HEK293 (cell line): ENCODE measurements around the gene SNAPC5.

ENCODE experiments used
- CTCF ChIA-PET: fragments of 350-600 bp; formaldehyde crosslinking; extraction: SDS; loops from one replicate; lab custom pipeline; 2021; ENCODE audit warnings: antibody characterized with exemption; lab: Yijun Ruan, JAX
- POLR2A ChIA-PET: fragments of 300-600 bp; formaldehyde crosslinking; extraction: SDS; loops from one replicate; lab custom pipeline; 2020; ENCODE audit warnings: antibody characterized with exemption, inconsistent platforms; lab: Yijun Ruan, JAX
- H3K27ac ChIP-seq: fragments of 200-500 bp; sonication (Bioruptor generic); 2 replicates; pipeline ENCODE4 v1.5.1; 2014; ENCODE audit warnings: low read depth, low read length, control low read depth, inconsistent platforms; ENCODE audit errors: extremely low read depth
- H3K36me3 ChIP-seq, 2 experiments: fragments of 200-500 bp in 1 of 2; sonication (Bioruptor generic) in 1 of 2; 1 replicate in 1 of 2; 2 replicates in 1 of 2; pipeline ENCODE4 v1.5.1; 2014 to 2017; ENCODE audit warnings: inconsistent platforms in 2 of 2, low read length in 2 of 2; ENCODE audit not compliant: control insufficient read depth in 2 of 2, insufficient read depth in 1 of 2
- H3K4me1 ChIP-seq: fragments of 200-500 bp; sonication (Bioruptor generic); 2 replicates; pipeline ENCODE4 v1.5.1; 2014; ENCODE audit warnings: mild to moderate bottlenecking, low read length, inconsistent platforms; ENCODE audit not compliant: control insufficient read depth, insufficient read depth
- H3K4me3 ChIP-seq: 2 replicates; pipeline ENCODE4 v1.5.1; 2011; ENCODE audit warnings: low read depth, mild to moderate bottlenecking, control low read depth, low read length, moderate library complexity
- H3K9me3 ChIP-seq: fragments of 200-500 bp; sonication (Bioruptor generic); 2 replicates; pipeline ENCODE4 v1.5.1; 2014; ENCODE audit warnings: low read depth, low read length, inconsistent platforms; ENCODE audit not compliant: control insufficient read depth, insufficient read depth
- ATF2 ChIP-seq: fragments of 450-650 bp; formaldehyde crosslinking; IDR thresholded peaks from 2 replicates; pipeline ENCODE4 v1.5.1; 2016; ENCODE audit warnings: missing biosample characterization, missing genetic modification characterization, low read depth
- BCL11B ChIP-seq: fragments of 450-650 bp; formaldehyde crosslinking; IDR thresholded peaks from 2 replicates; pipeline ENCODE4 v1.5.1; 2016; ENCODE audit warnings: low read depth, missing biosample characterization, missing genetic modification characterization
- FEZF1 ChIP-seq: fragments of 450-650 bp; formaldehyde crosslinking; IDR thresholded peaks from 2 replicates; pipeline ENCODE4 v1.5.1; 2016; ENCODE audit warnings: missing biosample characterization, missing genetic modification characterization
- GLI4 ChIP-seq: fragments of 450-650 bp; formaldehyde crosslinking; IDR thresholded peaks from 2 replicates; pipeline ENCODE4 v1.5.1; 2016; ENCODE audit warnings: missing biosample characterization, missing genetic modification characterization
- GLIS1 ChIP-seq: fragments of 450-650 bp; formaldehyde crosslinking; IDR thresholded peaks from 2 replicates; pipeline ENCODE4 v1.5.1; 2016; ENCODE audit warnings: missing biosample characterization, missing genetic modification characterization
- GLIS2 ChIP-seq: fragments of 450-650 bp; formaldehyde crosslinking; IDR thresholded peaks from 2 replicates; pipeline ENCODE4 v1.5.1; 2016; ENCODE audit warnings: missing biosample characterization, missing genetic modification characterization
- IKZF3 ChIP-seq: fragments of 450-650 bp; IDR thresholded peaks from 2 replicates; pipeline ENCODE4 v1.5.0; 2018; ENCODE audit warnings: missing biosample characterization, mild to moderate bottlenecking, missing genetic modification characterization, moderate library complexity
- KLF9 ChIP-seq: fragments of 450-650 bp; formaldehyde crosslinking; IDR thresholded peaks from 2 replicates; pipeline ENCODE4 v1.5.1; 2016; ENCODE audit warnings: missing biosample characterization, missing genetic modification characterization, low read depth
- MEIS1 ChIP-seq: sonication (generic); formaldehyde crosslinking; IDR thresholded peaks from 2 replicates; pipeline ENCODE4 v1.8.1; 2022; ENCODE audit warnings: missing genetic modification reagents, mild to moderate bottlenecking, borderline replicate concordance
- YY1 ChIP-seq: fragments of 450-650 bp; formaldehyde crosslinking; IDR thresholded peaks from 2 replicates; pipeline ENCODE4 v1.5.1; 2018; ENCODE audit warnings: missing biosample characterization, missing genetic modification characterization
- ZBTB49 ChIP-seq: fragments of 450-650 bp; formaldehyde crosslinking; IDR thresholded peaks from 2 replicates; pipeline ENCODE4 v1.5.1; 2016; ENCODE audit warnings: missing biosample characterization, missing genetic modification characterization, low read depth
- ZEB2 ChIP-seq: fragments of 450-650 bp; formaldehyde crosslinking; IDR thresholded peaks from 2 replicates; pipeline ENCODE4 v1.5.1; 2016; ENCODE audit warnings: missing biosample characterization, missing genetic modification characterization
- ZFP37 ChIP-seq: fragments of 450-650 bp; formaldehyde crosslinking; IDR thresholded peaks from 2 replicates; pipeline ENCODE4 v1.5.1; 2016; ENCODE audit warnings: missing biosample characterization, missing genetic modification characterization
- ZNF146 ChIP-seq: fragments of 450-650 bp; formaldehyde crosslinking; IDR thresholded peaks from 2 replicates; pipeline ENCODE4 v1.5.1; 2016; ENCODE audit warnings: missing biosample characterization, missing genetic modification characterization
- ZNF16 ChIP-seq: fragments of 450-650 bp; formaldehyde crosslinking; IDR thresholded peaks from 2 replicates; pipeline ENCODE4 v1.5.1; 2016; ENCODE audit warnings: low read depth, missing biosample characterization, missing genetic modification characterization
- ZNF2 ChIP-seq: fragments of 450-650 bp; formaldehyde crosslinking; IDR thresholded peaks from 2 replicates; pipeline ENCODE4 v1.5.1; 2016; ENCODE audit warnings: missing biosample characterization, missing genetic modification characterization
- ZNF221 ChIP-seq: fragments of 450-650 bp; formaldehyde crosslinking; IDR thresholded peaks from 2 replicates; pipeline ENCODE4 v1.5.1; 2017; ENCODE audit warnings: missing biosample characterization, missing genetic modification characterization, borderline replicate concordance
- ZNF248 ChIP-seq: fragments of 450-650 bp; formaldehyde crosslinking; IDR thresholded peaks from 2 replicates; pipeline ENCODE4 v1.5.1; 2017; ENCODE audit warnings: missing biosample characterization, missing genetic modification characterization
- ZNF292 ChIP-seq: fragments of 450-650 bp; formaldehyde crosslinking; IDR thresholded peaks from 2 replicates; pipeline ENCODE4 v1.5.1; 2016; ENCODE audit warnings: low read depth, missing biosample characterization, missing genetic modification characterization, borderline replicate concordance
- ZNF335 ChIP-seq: fragments of 450-650 bp; formaldehyde crosslinking; conservative IDR thresholded peaks from 2 replicates; pipeline ENCODE4 v1.5.1; 2016; ENCODE audit warnings: missing biosample characterization, missing genetic modification characterization
- ZNF394 ChIP-seq: fragments of 450-650 bp; formaldehyde crosslinking; IDR thresholded peaks from 2 replicates; pipeline ENCODE4 v1.5.1; 2016; ENCODE audit warnings: missing biosample characterization, missing genetic modification characterization, mild to moderate bottlenecking, moderate library complexity, borderline replicate concordance
- ZNF423 ChIP-seq: fragments of 450-650 bp; formaldehyde crosslinking; IDR thresholded peaks from 2 replicates; pipeline ENCODE4 v1.5.1; 2016; ENCODE audit warnings: missing biosample characterization, missing genetic modification characterization
- ZNF558 ChIP-seq: fragments of 450-650 bp; formaldehyde crosslinking; IDR thresholded peaks from 2 replicates; pipeline ENCODE4 v1.5.1; 2016; ENCODE audit warnings: missing biosample characterization, missing genetic modification characterization
- ZNF600 ChIP-seq: fragments of 450-650 bp; formaldehyde crosslinking; IDR thresholded peaks from 2 replicates; pipeline ENCODE4 v1.5.1; 2016; ENCODE audit warnings: missing biosample characterization, missing genetic modification characterization
- ZNF629 ChIP-seq: fragments of 450-650 bp; formaldehyde crosslinking; IDR thresholded peaks from 2 replicates; pipeline ENCODE4 v1.5.1; 2017; ENCODE audit warnings: missing biosample characterization, missing genetic modification characterization
- ZNF677 ChIP-seq: fragments of 450-650 bp; IDR thresholded peaks from 2 replicates; pipeline ENCODE4 v1.5.0; 2018; ENCODE audit warnings: missing biosample characterization, mild to moderate bottlenecking, missing genetic modification characterization, moderate library complexity
- ZNF701 ChIP-seq: fragments of 450-650 bp; formaldehyde crosslinking; IDR thresholded peaks from 2 replicates; pipeline ENCODE4 v1.5.1; 2016; ENCODE audit warnings: missing biosample characterization, missing genetic modification characterization
- ZNF768 ChIP-seq: fragments of 450-650 bp; formaldehyde crosslinking; IDR thresholded peaks from 2 replicates; pipeline ENCODE4 v1.5.1; 2018; ENCODE audit warnings: missing biosample characterization, mild to moderate bottlenecking, missing genetic modification characterization
- ZSCAN30 ChIP-seq: fragments of 450-650 bp; IDR thresholded peaks from 2 replicates; pipeline ENCODE4 v1.5.1; 2018; ENCODE audit warnings: missing biosample characterization, mild to moderate bottlenecking, missing genetic modification characterization, moderate library complexity
- ZXDB ChIP-seq: fragments of 450-650 bp; formaldehyde crosslinking; IDR thresholded peaks from 2 replicates; pipeline ENCODE4 v1.5.1; 2016; ENCODE audit warnings: missing biosample characterization, missing genetic modification characterization

SNAPC5 gene

GRCh38 chr15:66505430-66505811 is 7.9 kb upstream of the SNAPC5 start:
- ChIA-PET CTCF (interaction anchor here (0.5 to 3.0 kb wide), 5 partner anchors 7 to 866 kb away, joined by 3 to 23 read pairs (median 5); partner anchors contain the start of gene SNAPC5), POLR2A (interaction anchor here (0.5 to 1.9 kb wide), 16 partner anchors 10 to 1761 kb away, joined by 3 to 8 read pairs (median 3); partner anchors contain the start of genes MAP2K1 and SMAD6)
- H3K9me3 ChIP-seq, result no peaks in the 10 kb centered on the region
- TF ChIP-seq ZNF629 (tag by site-specific recombination) (peak; percentile 45), ZBTB49 (tag by site-specific recombination) (no peak), ZNF600 (tag by site-specific recombination) (peak; percentile 85), ZNF701 (tag by site-specific recombination) (no peak), KLF9 (tag by site-specific recombination) (no peak), ZNF677 (tag by site-specific recombination) (no peak), ZNF2 (tag by site-specific recombination) (no peak), ZXDB (tag by site-specific recombination) (no peak), ZNF248 (tag by site-specific recombination) (no peak), IKZF3 (tag by site-specific recombination) (peak; percentile 24; the same call in 1 of the 2 replicates), ZSCAN30 (tag by site-specific recombination) (no peak), ZNF16 (tag by site-specific recombination) (no peak), ZFP37 (tag by site-specific recombination) (0 out of 2 replicates have a peak, but pooled peaks have one; percentile 25), MEIS1 (CRISPR knock-in tag) (no peak), ZNF146 (tag by site-specific recombination) (no peak), FEZF1 (no peak), GLIS2 (tag by site-specific recombination) (peak; percentile 43; the same call in 1 of the 2 replicates), ZNF335 (tag by site-specific recombination) (peak; percentile 6; the same call in 1 of the 2 replicates), ZNF394 (tag by site-specific recombination) (no peak), ZNF221 (tag by site-specific recombination) (no peak), GLIS1 (tag by site-specific recombination) (peak; percentile 39; the same call in 1 of the 2 replicates), ZNF558 (tag by site-specific recombination) (no peak), ZNF292 (tag by site-specific recombination) (no peak), ZNF423 (no peak), YY1 (no peak), GLI4 (tag by site-specific recombination) (0 out of 2 replicates have a peak, but pooled peaks have one; percentile 14), ATF2 (tag by site-specific recombination) (peak; percentile 88), BCL11B (tag by site-specific recombination) (no peak), ZEB2 (tag by site-specific recombination) (peak; percentile 2; the same call in 1 of the 2 replicates), ZNF768 (tag by site-specific recombination) (no peak)
- H3K27ac ChIP-seq, result peak overlapping the region; percentile 86
- peaks cover 5% of the 10 kb centered on the region; the same call in 1 of the 2 replicates for H3K4me1 ChIP-seq
- peaks cover 36 to 44% of the 10 kb centered on the region in 2 experiments for H3K36me3 ChIP-seq
- peak overlapping the region; percentile 76 for H3K4me3 ChIP-seq
